ENCODE data around the gene SLC8A2.

DNA sequence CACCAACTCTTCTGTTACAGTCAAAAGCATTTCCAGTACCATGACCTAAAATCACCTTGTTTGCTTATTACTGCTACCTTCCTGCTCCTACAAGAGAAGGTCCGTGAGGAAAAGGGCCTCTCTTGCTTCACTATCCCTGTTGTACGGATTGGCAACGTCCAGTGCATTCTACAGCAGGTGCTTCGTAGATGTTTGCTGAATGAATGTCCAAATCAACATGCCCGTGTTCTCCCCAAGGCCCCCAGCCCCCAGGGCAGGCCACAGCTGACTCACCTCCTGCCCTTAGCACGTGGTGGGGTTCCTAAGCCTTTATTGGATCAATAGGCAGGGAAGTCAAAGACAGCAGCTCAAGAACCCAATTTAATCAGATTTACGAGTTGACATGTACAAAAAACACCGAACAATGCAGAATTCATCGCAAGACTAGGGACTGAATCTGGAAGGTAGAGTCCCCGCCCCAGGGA lies 48.7 kb upstream of the SLC8A2 start:
- no peak for TF ChIP-seq POLR2A (IDR thresholded peaks at IDR 0.05; ENCODE audit: low read length)
- TF ChIP-seq GATA1 (IDR thresholded peaks at IDR 0.05; ENCODE audit: low read depth, low read length), result no peak

Data from erythroblast (primary cell).